Stimulated activated CD4-positive, alpha-beta T cell treated with anti-CD3 and anti-CD28 coated beads, TNF-alpha, amount 100 ng/mL, for 1 hour (primary cell): ENCODE measurements around the gene KLHL29.

Experiments used
- DNase-seq, 3 donors: peaks; one replicate each; pipeline ENCODE4 v3.0.0-alpha.2; 2020; ENCODE audit warnings: low read depth in 3 of 3, low spot score in 1 of 3

KLHL29 gene

DNA sequence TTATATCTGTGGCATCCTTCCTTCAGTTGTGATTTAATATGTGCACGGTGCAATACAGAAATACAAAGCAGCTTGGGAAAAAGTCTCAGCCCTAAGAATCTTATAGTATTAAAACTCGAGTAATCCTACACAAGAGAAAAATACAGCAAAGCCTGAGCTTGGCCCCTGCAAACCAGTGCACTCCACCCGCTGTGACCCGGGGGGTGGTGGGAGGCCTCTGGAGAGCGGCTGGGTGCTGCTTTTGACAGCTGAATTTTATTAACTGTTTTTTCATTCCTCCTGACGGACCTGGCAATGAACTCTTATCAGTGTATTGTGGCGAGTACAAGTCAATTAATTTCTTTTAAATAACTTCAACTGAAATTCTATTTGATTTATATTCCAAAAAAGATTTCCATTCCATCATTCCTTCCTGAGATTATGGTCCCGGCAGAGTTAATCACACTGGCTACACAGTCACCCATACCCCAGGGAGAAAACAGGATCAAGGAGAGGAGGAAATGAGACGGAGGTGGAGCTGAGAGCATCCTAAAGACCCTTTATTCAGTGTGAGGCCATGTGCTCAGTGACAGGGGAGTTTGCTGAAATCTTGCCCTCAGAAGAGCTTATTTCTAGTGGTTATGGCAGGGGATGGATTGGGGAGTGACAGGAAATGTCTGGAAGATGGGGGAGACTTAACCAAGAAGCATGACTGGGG is 124.8 kb downstream of the KLHL29 start:
- no peak for DNase-seq

GRCh38 chr2:23510471-23510870 is 125.5 kb downstream of the KLHL29 start:
- DNase-seq, result no peak

DNA sequence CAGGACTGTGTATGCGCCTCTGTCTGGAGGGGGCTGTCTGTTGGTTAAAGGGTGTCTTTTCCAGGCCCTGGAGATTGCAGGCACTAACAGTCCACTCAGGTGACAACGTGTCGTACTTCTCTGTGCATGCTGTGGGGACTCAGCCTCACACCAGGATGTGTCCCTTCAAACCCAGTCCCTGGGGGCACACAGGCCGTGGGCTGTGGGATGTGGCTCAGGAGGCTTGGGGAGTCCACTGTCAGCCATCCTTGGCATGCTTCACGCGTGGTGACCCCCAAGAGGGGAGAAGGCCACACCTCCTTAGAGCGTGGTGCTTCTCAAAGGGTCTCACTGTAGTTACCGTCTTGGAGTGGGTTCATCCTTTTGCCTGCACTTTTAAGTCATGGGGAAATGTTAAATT is 127.8 kb downstream of the KLHL29 start:
- no peak for DNase-seq

DNA sequence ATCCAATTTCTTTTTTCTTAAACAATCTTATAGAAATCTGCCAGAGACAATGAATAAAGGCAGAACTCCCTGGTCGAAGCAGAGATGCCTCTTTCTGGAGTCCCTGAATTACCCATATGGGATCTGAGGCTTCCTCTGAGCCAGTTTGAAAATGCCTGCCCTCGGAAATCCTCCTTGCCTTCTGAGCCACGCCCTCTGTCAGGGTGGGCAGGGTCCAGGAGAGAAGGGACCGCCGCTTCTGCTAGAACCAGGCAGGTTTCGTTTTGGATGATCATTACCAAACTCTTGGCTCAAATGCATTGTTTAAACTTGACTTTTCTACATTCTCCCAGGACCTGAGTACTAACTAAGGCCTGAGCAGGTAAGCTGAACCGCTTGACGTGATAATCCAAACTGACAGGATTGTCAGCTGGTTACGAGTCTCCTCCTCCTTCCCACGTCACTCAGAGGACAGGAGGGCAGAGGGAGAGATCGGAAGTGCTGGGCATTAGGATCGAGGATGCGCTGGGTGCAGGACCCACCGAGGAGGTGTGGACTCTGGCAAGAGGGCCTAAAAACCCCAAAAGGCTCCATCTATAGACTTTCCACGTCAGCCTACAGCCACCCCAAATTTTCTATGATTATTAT is 128.4 kb downstream of the KLHL29 start:
- DNase-seq, result no peak

GRCh38 chr2:23513872-23514793 is 129.2 kb downstream of the KLHL29 start:
- DNase-seq, result no peak

- no peak for DNase-seq
Observed at GRCh38 chr2:23516520-23517256, 131.7 kb downstream of the KLHL29 start.

GRCh38 chr2:23518481-23519333 is 133.7 kb downstream of the KLHL29 start:
- DNase-seq, result no peak

GRCh38 chr2:23519334-23519651 is 134.3 kb downstream of the KLHL29 start:
- DNase-seq, result no peak

- DNase-seq, result no peak
Observed at GRCh38 chr2:23520256-23520655, 135.3 kb downstream of the KLHL29 start.

DNA sequence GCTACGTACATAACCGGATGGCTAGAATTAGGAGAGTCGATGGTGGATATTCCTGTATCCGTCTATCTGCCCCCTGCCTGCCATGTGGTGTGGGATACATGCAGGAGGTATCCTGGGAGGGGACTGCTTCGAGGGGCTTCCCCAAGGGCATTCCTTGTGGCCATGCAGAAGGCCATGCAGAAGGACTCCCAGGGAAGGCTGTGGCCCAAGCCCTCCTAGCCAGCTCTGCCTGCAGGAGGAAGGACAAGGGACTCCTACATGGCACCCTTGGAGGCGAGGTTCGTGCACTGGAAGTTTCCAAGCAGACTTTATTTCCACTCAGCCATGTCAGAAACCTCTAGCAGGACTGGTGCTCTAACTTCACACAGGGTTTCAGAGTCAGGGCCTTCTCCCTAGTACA is 136.1 kb downstream of the KLHL29 start:
- no peak for DNase-seq

- no peak for DNase-seq
Observed at GRCh38 chr2:23522726-23523372, 137.9 kb downstream of the KLHL29 start.

DNA sequence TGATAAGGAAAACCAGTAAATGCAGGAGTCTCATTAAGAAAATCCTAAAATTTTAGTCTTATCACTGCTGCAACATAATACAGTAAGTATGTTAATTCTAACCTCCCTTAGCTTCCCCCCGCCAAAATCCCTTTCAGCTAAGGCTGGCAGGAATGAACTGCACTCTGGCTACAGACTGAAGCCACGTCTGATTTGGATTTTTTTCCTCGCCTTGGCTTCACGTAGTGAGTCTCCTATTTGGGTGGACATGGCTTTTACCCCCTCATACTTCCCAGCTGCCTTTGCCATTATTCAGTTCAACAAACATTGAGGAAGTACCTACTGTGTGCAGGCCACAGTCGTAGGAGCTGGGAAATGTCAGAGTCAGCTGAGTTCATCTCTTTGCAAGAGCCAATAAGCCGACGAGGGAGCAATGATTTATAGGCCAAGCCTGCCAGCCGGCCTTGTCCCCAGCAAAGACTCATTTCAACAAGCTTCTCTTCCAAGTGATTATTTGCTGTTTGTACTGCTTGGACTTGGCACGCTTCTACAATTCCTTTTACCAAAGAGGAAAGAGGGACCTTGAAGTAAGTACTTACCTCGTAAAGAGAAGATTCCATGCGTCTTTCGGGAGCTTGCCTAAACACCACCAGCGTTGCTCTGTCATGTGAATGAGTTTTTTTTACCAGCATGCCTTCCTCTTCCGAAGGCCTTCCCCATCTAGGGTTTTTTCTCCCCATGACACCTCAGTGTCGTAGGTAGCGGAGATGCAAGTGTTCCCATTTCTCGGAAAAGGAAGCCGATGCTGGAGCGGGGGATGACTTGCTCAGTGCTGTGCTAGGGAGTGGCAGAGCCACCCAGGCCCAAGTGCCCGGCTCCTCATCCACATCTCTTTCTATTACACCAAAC is 138.6 kb downstream of the KLHL29 start:
- DNase-seq, result no peak

DNA sequence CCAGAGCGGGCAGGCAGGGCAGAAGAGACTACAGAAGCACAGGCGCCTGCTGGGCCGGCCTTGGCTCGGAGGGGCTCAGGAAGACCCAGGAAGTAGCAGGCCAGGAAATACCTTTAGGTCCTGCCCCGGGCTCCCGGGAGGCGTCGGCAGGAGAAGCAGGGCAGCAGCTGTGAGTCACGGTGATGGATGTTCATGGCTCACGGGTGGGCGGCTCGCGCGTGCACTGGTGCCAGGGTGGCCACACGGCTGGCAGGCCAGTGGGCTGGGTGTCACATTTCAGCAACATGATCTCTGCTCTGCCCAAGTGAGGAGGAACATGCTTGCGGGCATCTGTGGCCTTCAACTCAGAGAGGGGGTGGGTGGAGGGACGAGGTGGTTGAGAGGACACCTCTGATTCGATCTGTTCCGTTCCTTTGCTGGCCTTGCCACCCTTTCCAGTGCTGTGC is 139.3 kb downstream of the KLHL29 start:
- DNase-seq, result no peak

- no peak for DNase-seq
Observed at GRCh38 chr2:23525137-23525765, 140.3 kb downstream of the KLHL29 start.

DNA sequence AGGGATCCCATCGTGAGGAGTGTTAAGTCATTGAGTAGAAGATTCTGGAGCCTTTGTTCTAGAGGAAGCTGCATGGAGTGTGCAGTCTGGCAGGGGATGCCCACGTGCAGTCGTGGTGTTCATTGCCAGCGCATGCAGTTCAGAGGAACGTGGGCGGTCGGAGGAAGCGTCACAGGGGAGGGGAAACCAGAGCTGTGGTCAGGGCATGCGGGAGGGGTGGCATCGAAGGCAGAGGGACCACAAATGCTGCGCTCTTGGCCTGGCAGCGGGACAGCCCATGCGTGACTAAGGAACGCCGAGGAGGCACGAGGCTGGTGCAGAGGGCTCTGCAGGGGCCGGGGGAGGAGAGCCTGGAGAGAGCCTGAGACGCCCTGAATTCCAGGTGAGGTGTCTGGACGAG is 141.1 kb downstream of the KLHL29 start:
- no peak for DNase-seq

GRCh38 chr2:23526835-23527790 is 142.1 kb downstream of the KLHL29 start:
- DNase-seq, result no peak

DNA sequence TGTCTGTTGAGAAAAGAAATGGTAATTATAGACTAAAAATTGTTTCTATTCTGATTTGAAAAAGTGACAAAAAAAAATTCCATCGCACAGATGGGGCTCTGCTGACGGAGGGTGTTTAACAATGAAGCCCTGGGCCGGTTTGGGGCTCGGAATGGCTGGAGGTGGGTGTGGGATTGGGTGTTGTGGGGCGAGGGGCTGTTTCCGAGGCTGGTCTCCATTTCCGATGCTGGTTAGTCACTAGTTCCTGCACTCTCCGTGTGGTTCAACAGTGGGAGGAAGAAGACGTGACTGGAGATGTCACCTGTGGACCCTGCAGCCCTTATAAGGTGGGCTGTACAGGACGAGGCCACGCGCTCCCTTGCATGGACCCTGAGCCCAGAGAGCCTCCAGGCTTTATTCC is 143.2 kb downstream of the KLHL29 start:
- DNase-seq, result no peak
